ENCODE data around the gene QSOX2.
"Not testable (repeated sequence)": the region's sequence is repeated elsewhere in the genome, so short reads cannot be mapped to it uniquely, and the experiment has no call there.

QSOX2 gene

GRCh38 chr9:136268735-136269134 lies 23.1 kb upstream of the QSOX2 start:
- no peak for TF ChIP-seq CTCF (IDR thresholded peaks at IDR 0.05; ENCODE audit: borderline replicate concordance, insufficient read depth, low read depth, low read length)
- no peak overlapping the region for H3K4me3 ChIP-seq (ENCODE audit: low read depth, low read length)

GRCh38 chr9:136268318-136268717 lies 22.7 kb upstream of the QSOX2 start:
- H3K4me3 ChIP-seq (ENCODE audit: low read depth, low read length), result no peak overlapping the region
- no peak for TF ChIP-seq CTCF (IDR thresholded peaks at IDR 0.05; ENCODE audit: borderline replicate concordance, insufficient read depth, low read depth, low read length)

GRCh38 chr9:136267261-136268111 lies 21.9 kb upstream of the QSOX2 start:
- H3K4me3 ChIP-seq (ENCODE audit: low read depth, low read length), result peak overlapping the region; percentile 59
- TF ChIP-seq CTCF (IDR thresholded peaks at IDR 0.05; ENCODE audit: borderline replicate concordance, insufficient read depth, low read depth, low read length), result peak; percentile 25; the same call in 1 of the 2 replicates

GRCh38 chr9:136266641-136267040 lies 21.0 kb upstream of the QSOX2 start:
- not testable (repeated sequence) for H3K4me3 ChIP-seq (ENCODE audit: low read depth, low read length)

GRCh38 chr9:136265561-136266355 lies 20.1 kb upstream of the QSOX2 start:
- H3K4me3 ChIP-seq (ENCODE audit: low read depth, low read length), result no peak overlapping the region
- TF ChIP-seq CTCF (IDR thresholded peaks at IDR 0.05; ENCODE audit: borderline replicate concordance, insufficient read depth, low read depth, low read length), result no peak

GRCh38 chr9:136264441-136265405 lies 19.1 kb upstream of the QSOX2 start:
- TF ChIP-seq CTCF (IDR thresholded peaks at IDR 0.05; ENCODE audit: borderline replicate concordance, insufficient read depth, low read depth, low read length), result no peak

GRCh38 chr9:136264031-136264430 lies 18.4 kb upstream of the QSOX2 start:
- no peak overlapping the region for H3K4me3 ChIP-seq (ENCODE audit: low read depth, low read length)
- no peak for TF ChIP-seq CTCF (IDR thresholded peaks at IDR 0.05; ENCODE audit: borderline replicate concordance, insufficient read depth, low read depth, low read length)

More at GRCh38 chr9:136264441-136265405, 19.1 kb upstream of the QSOX2 start:
- no peak overlapping the region for H3K4me3 ChIP-seq (ENCODE audit: low read depth, low read length)

All from GM12875 (cell line).